T-helper 1 cell treated with Interleukin-12 subunit alpha and Interleukin-12 subunit beta and Interleukin-4 antibody, amounts not matched to agents 30 ng/mL and 1 ng/mL, for 36 hours (primary cell): ENCODE data around the gene CLDN1. TPM values are rescaled to one million over a fixed set of nuclear protein-coding genes. Genes with fewer than 3 reads are reported as not detected.

ENCODE experiments used
- total RNA-seq: library from RNA; stranded (reverse); gene quantifications from 2 replicates; pipeline ENCODE4 v1.2.3, GENCODE V29; 2022

The CLDN1 gene
- total RNA-seq, 1 donor from 2014 or later: 0.07 TPM

Other genes with a start within 250 kb of the CLDN1 start
- gene P3H2, start 201.5 kb downstream of the CLDN1 start, total RNA-seq: not detected in 2 replicates
- not detected in 2 replicates for gene CLDN16, start 65.7 kb upstream of the CLDN1 start, total RNA-seq
- not detected in 2 replicates for gene TMEM207, start 127.5 kb upstream of the CLDN1 start, total RNA-seq
- 17.6 and 20.2 TPM in 2 replicates for gene IL1RAP, start 191.6 kb upstream of the CLDN1 start, total RNA-seq